Prostate gland (tissue), 2 donors: ENCODE results near the gene ZNF513.

Experiments used
- POLR2A ChIP-seq: fragments of 450-650 bp; IDR thresholded peaks from one replicate; pipeline ENCODE4 v1.6.1; 2016; ENCODE audit warnings: antibody characterized with exemption, mild to moderate bottlenecking
- TF ChIP-seq, protein P1 (sequence below), 4 experiments: fragments of 200-600 bp in 2 of 4; fragments of 450-650 bp in 2 of 4; sonication (generic) in 2 of 4; IDR thresholded peaks; 1 replicate in 3 of 4; 2 replicates in 1 of 4; pipeline ENCODE4 v1.5.1; 2016 to 2019; ENCODE audit warnings: antibody characterized with exemption in 4 of 4, mild to moderate bottlenecking in 2 of 4, moderate library complexity in 2 of 4

DNA sequence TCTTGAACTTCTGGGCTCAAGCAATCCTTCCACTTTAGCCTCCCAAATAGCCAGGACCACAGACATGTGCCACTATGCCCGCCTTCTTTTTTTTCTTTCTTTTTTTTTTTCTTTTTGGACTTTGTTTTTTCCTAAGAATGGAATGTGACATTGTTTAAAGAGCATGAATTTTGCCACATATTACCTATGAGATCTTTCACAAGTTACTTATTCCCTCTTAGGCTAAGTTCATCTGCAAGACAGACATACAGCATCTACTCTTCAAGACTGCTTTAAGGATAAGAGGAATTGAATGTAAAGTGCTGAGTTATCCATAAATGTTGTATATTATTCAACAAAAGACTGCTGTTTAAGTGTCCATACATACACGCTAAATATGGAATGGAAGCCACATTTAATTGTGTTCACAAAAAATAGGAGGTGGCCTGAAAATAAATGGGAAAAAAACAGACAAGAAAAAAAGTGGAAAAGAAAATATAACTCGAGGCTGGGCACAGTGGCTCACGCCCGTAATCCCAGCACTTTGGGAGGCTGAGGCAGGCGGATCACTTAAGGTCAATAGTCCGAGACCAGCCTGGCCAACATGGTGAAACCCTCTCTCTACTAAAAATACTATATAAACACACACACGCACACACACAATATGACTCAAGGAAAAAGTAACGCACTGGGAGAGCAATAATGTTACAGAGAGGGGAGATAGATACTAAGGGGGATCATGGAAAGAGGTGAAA, 32.1 kb upstream of the ZNF513 start:
- TF ChIP-seq, protein P1, sequence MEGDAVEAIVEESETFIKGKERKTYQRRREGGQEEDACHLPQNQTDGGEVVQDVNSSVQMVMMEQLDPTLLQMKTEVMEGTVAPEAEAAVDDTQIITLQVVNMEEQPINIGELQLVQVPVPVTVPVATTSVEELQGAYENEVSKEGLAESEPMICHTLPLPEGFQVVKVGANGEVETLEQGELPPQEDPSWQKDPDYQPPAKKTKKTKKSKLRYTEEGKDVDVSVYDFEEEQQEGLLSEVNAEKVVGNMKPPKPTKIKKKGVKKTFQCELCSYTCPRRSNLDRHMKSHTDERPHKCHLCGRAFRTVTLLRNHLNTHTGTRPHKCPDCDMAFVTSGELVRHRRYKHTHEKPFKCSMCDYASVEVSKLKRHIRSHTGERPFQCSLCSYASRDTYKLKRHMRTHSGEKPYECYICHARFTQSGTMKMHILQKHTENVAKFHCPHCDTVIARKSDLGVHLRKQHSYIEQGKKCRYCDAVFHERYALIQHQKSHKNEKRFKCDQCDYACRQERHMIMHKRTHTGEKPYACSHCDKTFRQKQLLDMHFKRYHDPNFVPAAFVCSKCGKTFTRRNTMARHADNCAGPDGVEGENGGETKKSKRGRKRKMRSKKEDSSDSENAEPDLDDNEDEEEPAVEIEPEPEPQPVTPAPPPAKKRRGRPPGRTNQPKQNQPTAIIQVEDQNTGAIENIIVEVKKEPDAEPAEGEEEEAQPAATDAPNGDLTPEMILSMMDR (IDR thresholded peaks at IDR 0.05), result no peak
- TF ChIP-seq POLR2A, result no peak
